ENCODE measurements around the gene SMPD3. TPM values are rescaled to one million over a fixed set of nuclear protein-coding genes. Genes with fewer than 3 reads are reported as not detected.

Gene SMPD3
- total RNA-seq, 4 donors from 2014 or later: 0.20 to 3.3 (median 0.63) TPM

DNA sequence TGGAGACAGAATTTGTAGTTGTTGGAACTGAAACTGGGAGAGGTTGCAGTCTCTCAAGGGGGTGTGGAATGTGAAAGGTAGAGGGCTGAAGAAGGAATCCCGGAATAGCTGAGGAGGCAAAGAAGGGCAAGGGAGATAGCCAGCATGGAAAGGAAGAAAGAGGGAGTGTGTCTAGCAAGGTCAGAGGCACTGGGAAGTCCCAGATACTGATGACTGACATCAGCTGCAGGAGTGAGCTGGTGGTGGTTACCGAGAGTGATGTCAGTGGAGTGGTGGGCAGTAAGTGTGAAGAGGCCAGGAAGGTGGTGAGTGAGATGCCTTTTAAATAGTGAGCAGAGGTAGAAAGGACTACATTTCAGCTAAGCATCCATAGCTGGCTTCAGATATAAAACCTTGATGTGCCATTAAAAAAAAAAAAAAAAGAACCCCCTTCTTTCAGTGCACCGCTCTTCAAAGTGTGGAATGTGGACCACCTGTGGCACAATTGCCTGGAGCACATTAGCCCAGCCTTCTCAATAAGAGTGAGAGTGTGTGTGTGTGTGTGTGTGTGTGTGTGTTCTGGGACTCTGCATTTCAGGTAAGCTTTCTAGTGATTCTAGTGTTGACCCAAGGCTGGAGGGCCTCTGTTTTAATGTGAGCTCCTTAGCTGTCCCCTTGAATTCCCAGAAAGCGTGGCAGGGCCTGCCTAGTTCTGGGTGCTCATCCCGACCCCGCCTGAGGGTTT lies 129.0 kb downstream of the SMPD3 start:
- peaks cover 0 to under 1% (median 0%) of the 10 kb centered on the region in 4 donors for H3K4me1 ChIP-seq
- TF ChIP-seq POLR2A (IDR thresholded peaks at IDR 0.05) (no peak), EP300 (IDR thresholded peaks at IDR 0.05) (no peak)
- TF ChIP-seq, protein P1, sequence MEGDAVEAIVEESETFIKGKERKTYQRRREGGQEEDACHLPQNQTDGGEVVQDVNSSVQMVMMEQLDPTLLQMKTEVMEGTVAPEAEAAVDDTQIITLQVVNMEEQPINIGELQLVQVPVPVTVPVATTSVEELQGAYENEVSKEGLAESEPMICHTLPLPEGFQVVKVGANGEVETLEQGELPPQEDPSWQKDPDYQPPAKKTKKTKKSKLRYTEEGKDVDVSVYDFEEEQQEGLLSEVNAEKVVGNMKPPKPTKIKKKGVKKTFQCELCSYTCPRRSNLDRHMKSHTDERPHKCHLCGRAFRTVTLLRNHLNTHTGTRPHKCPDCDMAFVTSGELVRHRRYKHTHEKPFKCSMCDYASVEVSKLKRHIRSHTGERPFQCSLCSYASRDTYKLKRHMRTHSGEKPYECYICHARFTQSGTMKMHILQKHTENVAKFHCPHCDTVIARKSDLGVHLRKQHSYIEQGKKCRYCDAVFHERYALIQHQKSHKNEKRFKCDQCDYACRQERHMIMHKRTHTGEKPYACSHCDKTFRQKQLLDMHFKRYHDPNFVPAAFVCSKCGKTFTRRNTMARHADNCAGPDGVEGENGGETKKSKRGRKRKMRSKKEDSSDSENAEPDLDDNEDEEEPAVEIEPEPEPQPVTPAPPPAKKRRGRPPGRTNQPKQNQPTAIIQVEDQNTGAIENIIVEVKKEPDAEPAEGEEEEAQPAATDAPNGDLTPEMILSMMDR (IDR thresholded peaks at IDR 0.05): no peak
- 83 to 91% methylated on average over 6 of the region's 6 CpGs for WGBS, 2 donors
- H3K9me3 ChIP-seq: no peaks in the 10 kb centered on the region
- DNase-seq (ENCODE audit: low spot score in 2 of 2): no peak
- no peaks in the 10 kb centered on the region for H3K27me3 ChIP-seq
- H3K36me3 ChIP-seq: peaks cover 0 to 91% (median 4%) of the 10 kb centered on the region in 3 donors
- H3K27ac ChIP-seq: no peak overlapping the region
- H3K4me3 ChIP-seq: no peak overlapping the region

DNA sequence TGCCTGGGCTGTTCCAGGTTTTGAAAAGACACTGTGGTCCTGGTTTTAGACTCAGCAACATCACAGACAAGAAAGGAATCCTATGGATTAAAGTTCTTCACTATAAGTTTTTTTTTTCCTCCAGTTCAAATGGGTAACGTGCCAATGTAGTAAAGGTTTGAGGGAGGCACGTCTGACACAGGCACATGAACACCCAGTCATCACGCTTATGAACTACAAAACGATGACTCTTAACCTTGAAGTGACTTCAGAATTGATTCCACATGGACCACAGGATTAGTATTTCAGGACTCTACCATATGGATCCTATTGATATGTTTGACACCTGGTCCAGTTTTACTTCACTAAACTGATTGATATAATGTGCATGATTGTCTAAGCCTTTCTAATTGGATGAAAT lies 135.2 kb downstream of the SMPD3 start:
- DNase-seq (ENCODE audit: low spot score in 2 of 2): no peak
- Histone ChIP-seq H3K4me1 (peaks cover 0 to 48% (median 27%) of the 10 kb centered on the region in 4 donors), H3K27me3 (no peaks in the 10 kb centered on the region), H3K9me3 (no peaks in the 10 kb centered on the region), H3K4me3 (no peak overlapping the region), H3K36me3 (peaks cover 0 to 50% (median 3%) of the 10 kb centered on the region in 3 donors), H3K27ac (no peak overlapping the region)
- 65 to 81% methylated on average over 4 of the region's 4 CpGs for WGBS, 2 donors
- TF ChIP-seq, protein P1 (IDR thresholded peaks at IDR 0.05): no peak
- TF ChIP-seq EP300 (IDR thresholded peaks at IDR 0.05) (no peak), POLR2A (IDR thresholded peaks at IDR 0.05) (no peak)

DNA sequence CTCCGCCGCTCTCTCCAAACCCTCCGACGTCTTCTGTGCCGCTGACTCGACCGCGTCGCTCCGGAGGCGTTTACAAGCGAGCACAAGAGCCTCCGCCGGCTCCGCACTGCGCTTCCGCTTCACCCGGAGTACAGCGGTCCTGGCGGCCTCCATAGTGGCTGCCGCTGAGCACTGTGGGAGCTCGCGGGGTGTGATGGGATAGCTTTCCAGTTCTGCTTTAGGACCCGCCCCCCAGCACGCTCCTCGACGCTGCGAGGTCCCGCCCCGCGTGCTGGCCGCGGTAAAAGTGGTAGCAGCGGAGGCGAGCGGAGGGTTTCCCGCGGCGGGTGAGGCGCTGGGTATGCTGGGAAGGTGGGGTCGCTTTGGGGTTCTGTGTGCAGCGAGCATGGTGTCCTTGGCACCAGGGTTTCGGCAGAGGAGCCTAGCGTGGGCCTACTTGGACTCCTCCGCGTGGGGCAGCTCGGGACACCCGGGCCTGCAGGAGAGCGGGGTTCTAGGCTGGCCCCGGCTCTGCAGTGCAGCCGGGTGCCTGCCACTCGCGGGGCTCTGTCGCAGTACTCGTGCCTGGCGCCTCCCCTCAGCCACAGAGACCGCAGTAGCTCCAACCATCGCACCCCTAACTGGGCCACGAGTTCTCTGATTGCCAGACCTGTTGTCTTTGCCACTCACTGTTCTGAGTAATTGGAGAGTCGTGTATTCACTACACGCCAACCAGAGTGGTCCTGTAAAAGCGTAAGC lies 137.4 kb downstream of the SMPD3 start, which contains the start of the genes PRMT7 and SLC7A6OS:
TSS of gene PRMT7 (plus strand) at position 246 of the 738 bp plus-strand sequence. CDS start 4,961 bp downstream, outside the sequence.
TSS of gene SLC7A6OS (minus strand) at position 173 of the 738 bp plus-strand sequence. CDS start at position 153, 20 bp downstream.
- H3K27ac ChIP-seq: peak within 1 kb of the TSS; percentile 71 to 84 (median 80)
- peaks cover 0 to 48% (median 27%) of the 10 kb centered on the region in 4 donors for H3K4me1 ChIP-seq
- WGBS, 2 donors: 0 to 1% methylated on average over 17 to 38 of the region's 62 CpGs
- no peaks in the 10 kb centered on the region for H3K9me3 ChIP-seq
- peaks cover 0 to 50% (median 3%) of the 10 kb centered on the region in 3 donors for H3K36me3 ChIP-seq
- peak within 1 kb of the TSS; percentile 74 to 87 (median 82) for H3K4me3 ChIP-seq
- TF ChIP-seq POLR2A (IDR thresholded peaks at IDR 0.05): peak; percentile 76 to 77
- peak; percentile 87 to 96 for TF ChIP-seq EP300 (IDR thresholded peaks at IDR 0.05)
- TF ChIP-seq, protein P1 (IDR thresholded peaks at IDR 0.05): peak in 2 of 5 experiments; percentile 49 to 76
- no peaks in the 10 kb centered on the region for H3K27me3 ChIP-seq
- peak; percentile 74 to 89 for DNase-seq (ENCODE audit: low spot score in 2 of 2)

DNA sequence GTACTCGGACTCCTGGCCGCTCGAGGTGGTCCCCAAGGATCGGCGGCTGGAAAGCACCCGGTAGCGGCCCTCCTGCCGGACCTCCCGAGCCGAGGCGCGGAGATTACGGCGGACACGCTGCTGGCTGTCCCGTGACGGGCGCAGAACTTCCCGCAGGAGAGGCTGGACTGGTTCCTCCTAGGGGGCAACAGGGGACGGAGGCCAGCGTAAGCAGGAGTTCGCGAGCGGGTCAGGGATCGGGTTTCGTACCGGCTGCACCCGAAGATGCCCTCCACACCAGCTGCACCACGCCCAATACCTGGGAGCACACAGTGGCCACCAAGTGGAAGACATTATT lies 137.9 kb downstream of the SMPD3 start:
- TF ChIP-seq, protein P1 (IDR thresholded peaks at IDR 0.05): no peak
- TF ChIP-seq EP300 (IDR thresholded peaks at IDR 0.05) (no peak), POLR2A (IDR thresholded peaks at IDR 0.05) (no peak)
- 0% methylated on average over 28 of the region's 29 CpGs; no CpG with 5 or more reads in 1 of the 2 donors for WGBS, 2 donors
- Histone ChIP-seq H3K27ac (peak overlapping the region; percentile 71 to 84 (median 80)), H3K27me3 (no peaks in the 10 kb centered on the region), H3K9me3 (no peaks in the 10 kb centered on the region), H3K36me3 (peaks cover 0 to 50% (median 3%) of the 10 kb centered on the region in 3 donors), H3K4me1 (peaks cover 0 to 48% (median 27%) of the 10 kb centered on the region in 4 donors), H3K4me3 (peak overlapping the region; percentile 74 to 87 (median 82))
- no peak for DNase-seq (ENCODE audit: low spot score in 2 of 2)
